Body of pancreas (tissue), 4 donors: ENCODE results near the gene TTC24.

Experiments used
- POLR2A ChIP-seq, 3 donors: fragments of 450-650 bp; IDR thresholded peaks; one replicate each; pipeline ENCODE4 v1.6.1; 2016; ENCODE audit warnings: antibody characterized with exemption in 3 of 3, mild to moderate bottlenecking in 2 of 3
- TF ChIP-seq, protein P1 (sequence below), 7 experiments: fragments of 450-650 bp in 4 of 7; fragments of 200-600 bp in 3 of 7; sonication (generic) in 3 of 7; IDR thresholded peaks; one replicate each; pipeline ENCODE4 v1.5.1; 2016 to 2019; ENCODE audit warnings: antibody characterized with exemption in 7 of 7

DNA sequence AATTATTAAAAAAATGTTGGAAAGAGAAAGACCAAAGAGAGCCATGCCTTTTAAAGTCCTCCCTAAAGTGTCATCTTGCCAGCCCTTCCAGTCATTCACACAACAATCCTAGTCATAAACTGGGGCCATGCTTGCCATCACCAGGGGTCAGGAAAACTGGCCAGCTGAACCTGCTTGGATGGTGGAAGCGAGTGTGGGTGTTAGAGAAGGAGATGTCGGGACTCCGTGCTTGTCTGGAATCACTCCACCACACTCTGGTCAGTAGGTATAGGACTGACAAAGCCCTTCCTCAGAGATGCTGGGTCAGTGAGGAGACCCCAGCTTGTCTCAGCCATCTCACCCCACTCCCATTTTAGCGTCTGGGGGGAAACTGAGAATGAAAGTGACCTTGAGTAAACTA is 36.4 kb downstream of the TTC24 start:
- TF ChIP-seq, protein P1, sequence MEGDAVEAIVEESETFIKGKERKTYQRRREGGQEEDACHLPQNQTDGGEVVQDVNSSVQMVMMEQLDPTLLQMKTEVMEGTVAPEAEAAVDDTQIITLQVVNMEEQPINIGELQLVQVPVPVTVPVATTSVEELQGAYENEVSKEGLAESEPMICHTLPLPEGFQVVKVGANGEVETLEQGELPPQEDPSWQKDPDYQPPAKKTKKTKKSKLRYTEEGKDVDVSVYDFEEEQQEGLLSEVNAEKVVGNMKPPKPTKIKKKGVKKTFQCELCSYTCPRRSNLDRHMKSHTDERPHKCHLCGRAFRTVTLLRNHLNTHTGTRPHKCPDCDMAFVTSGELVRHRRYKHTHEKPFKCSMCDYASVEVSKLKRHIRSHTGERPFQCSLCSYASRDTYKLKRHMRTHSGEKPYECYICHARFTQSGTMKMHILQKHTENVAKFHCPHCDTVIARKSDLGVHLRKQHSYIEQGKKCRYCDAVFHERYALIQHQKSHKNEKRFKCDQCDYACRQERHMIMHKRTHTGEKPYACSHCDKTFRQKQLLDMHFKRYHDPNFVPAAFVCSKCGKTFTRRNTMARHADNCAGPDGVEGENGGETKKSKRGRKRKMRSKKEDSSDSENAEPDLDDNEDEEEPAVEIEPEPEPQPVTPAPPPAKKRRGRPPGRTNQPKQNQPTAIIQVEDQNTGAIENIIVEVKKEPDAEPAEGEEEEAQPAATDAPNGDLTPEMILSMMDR (IDR thresholded peaks at IDR 0.05), result no peak
- no peak for TF ChIP-seq POLR2A (IDR thresholded peaks at IDR 0.05)
